HCT116 (cell line): Measurements from ENCODE around the gene AARS2. TPM values are rescaled to one million over a fixed set of nuclear protein-coding genes. Genes with fewer than 3 reads are reported as not detected.

Source experiments
- ATAC-seq: fragments of 200-7000 bp; cut with Tn5 transposase; 2 replicates; pipeline ENCODE4 v1.9.1; 2020; ENCODE audit warnings: mild to moderate bottlenecking, moderate library complexity
- BruUV-seq: library from RNA; stranded (reverse); fragments of 400-500 nt; replicated peaks from 2 replicates; lab custom pipeline; 2021; lab: Mats Ljungman, UMichigan
- CTCF ChIA-PET: fragments of 300-600 bp; sonication (Branson Sonifier 250); formaldehyde crosslinking; loops from one replicate; lab custom pipeline; 2021; ENCODE audit warnings: antibody characterized with exemption; lab: Charles Lee
- POLR2A ChIA-PET: fragments of 300-600, 350-600 bp; sonication (Branson Sonifier 250); formaldehyde crosslinking; loops from one replicate; lab custom pipeline; 2021; ENCODE audit warnings: antibody characterized with exemption; lab: Charles Lee
- RAD21 ChIA-PET, 2 experiments: fragments of 300-600 bp; sonication (Branson Sonifier 250); formaldehyde crosslinking; loops; one replicate each; lab custom pipeline; 2023; ENCODE audit warnings: low total read pairs in 2 of 2; ENCODE audit not compliant: uncharacterized antibody in 2 of 2, unreplicated experiment in 2 of 2, low non-redundant PET in 1 of 2; lab: Charles Lee
- DNase-seq: peaks from one replicate; pipeline ENCODE4 v3.0.0-alpha.2; 2010; ENCODE audit warnings: low read depth, low spot score
- H2AFZ ChIP-seq: fragments of 200-600 bp; shearing (Covaris generic), sonication (generic); 2 replicates; pipeline ENCODE4 v1.6.1; 2017; ENCODE audit warnings: low read depth, mixed run types, mixed read lengths, antibody characterized with exemption, low read length; ENCODE audit not compliant: poor library complexity, severe bottlenecking
- H3K27ac ChIP-seq: 2 replicates; pipeline ENCODE4 v1.5.1; 2012; ENCODE audit warnings: low read depth, low read length
- H3K27me3 ChIP-seq: fragments of 200-600 bp; sonication (generic); 2 replicates; pipeline ENCODE4 v1.6.1; 2016; ENCODE audit warnings: mixed run types, low read length, mixed read lengths; ENCODE audit not compliant: insufficient read depth
- H3K36me3 ChIP-seq, 2 experiments: fragments of 200-500 bp in 1 of 2; fragments of 200-600 bp in 1 of 2; sonication (Bioruptor generic) in 1 of 2; sonication (generic) in 1 of 2; 2 replicates each; pipeline versions ENCODE4 v1.5.1 to v1.6.1; 2014 to 2016; ENCODE audit warnings: low read length in 2 of 2, inconsistent platforms in 1 of 2, mixed read lengths in 1 of 2, mixed run types in 1 of 2; ENCODE audit not compliant: insufficient read depth in 2 of 2, control insufficient read depth in 1 of 2
- H3K4me1 ChIP-seq, 2 experiments: fragments of 200-600 bp in 1 of 2; sonication (generic) in 1 of 2; 2 replicates each; pipeline versions ENCODE4 v1.5.1 to v1.6.1; 2012 to 2017; ENCODE audit warnings: low read length in 2 of 2, inconsistent platforms in 1 of 2, mild to moderate bottlenecking in 1 of 2, mixed read lengths in 1 of 2, mixed run types in 1 of 2, moderate library complexity in 1 of 2; ENCODE audit not compliant: insufficient read depth in 2 of 2, control insufficient read depth in 1 of 2
- H3K4me2 ChIP-seq: fragments of 200-600 bp; sonication (generic); 2 replicates; pipeline ENCODE4 v1.6.1; 2017; ENCODE audit warnings: mixed run types, low read length, mixed read lengths
- H3K4me3 ChIP-seq, 2 experiments: fragments of 200-600 bp in 1 of 2; sonication (generic) in 1 of 2; replicated peaks in 1 of 2; 2 replicates each; pipeline ENCODE4 v1.5.1; 2011 to 2016; ENCODE audit warnings: low read length in 2 of 2, control low read depth in 1 of 2, low read depth in 1 of 2, mild to moderate bottlenecking in 1 of 2, mixed read lengths in 1 of 2, mixed run types in 1 of 2
- H3K79me2 ChIP-seq: fragments of 200-600 bp; sonication (generic); 2 replicates; pipeline ENCODE4 v1.6.1; 2017; ENCODE audit warnings: mild to moderate bottlenecking, mixed run types, low read length, moderate library complexity, mixed read lengths; ENCODE audit not compliant: insufficient read depth
- H3K9ac ChIP-seq: fragments of 200-600 bp; sonication (generic); 2 replicates; pipeline ENCODE4 v1.6.1; 2016; ENCODE audit warnings: low read length, mixed read lengths
- H3K9me2 ChIP-seq: fragments of 200-600 bp; sonication (generic), shearing (Covaris generic); 2 replicates; pipeline ENCODE4 v1.6.1; 2017; ENCODE audit warnings: mixed run types, mild to moderate bottlenecking, moderate library complexity; ENCODE audit not compliant: insufficient read depth
- H3K9me3 ChIP-seq, 2 experiments: fragments of 200-500 bp in 1 of 2; fragments of 200-600 bp in 1 of 2; sonication (Bioruptor generic) in 1 of 2; sonication (generic) in 1 of 2; 2 replicates each; pipeline ENCODE4 v1.6.1; 2014 to 2017; ENCODE audit warnings: low read length in 2 of 2, mixed read lengths in 2 of 2, inconsistent platforms in 1 of 2, low read depth in 1 of 2, mild to moderate bottlenecking in 1 of 2, mixed run types in 1 of 2, moderate library complexity in 1 of 2; ENCODE audit not compliant: control insufficient read depth in 1 of 2, insufficient read depth in 1 of 2
- H4K20me1 ChIP-seq: fragments of 200-600 bp; sonication (generic), shearing (Covaris generic); 2 replicates; pipeline ENCODE4 v1.6.1; 2017; ENCODE audit warnings: mixed run types, mild to moderate bottlenecking, moderate library complexity; ENCODE audit not compliant: insufficient read depth
- ATF3 ChIP-seq: IDR thresholded peaks from 2 replicates; pipeline ENCODE4 v1.6.1; 2012
- CBX3 ChIP-seq: IDR thresholded peaks from 2 replicates; pipeline ENCODE4 v1.6.1; 2012; ENCODE audit warnings: low read depth
- CEBPB ChIP-seq: IDR thresholded peaks from 2 replicates; pipeline ENCODE4 v1.6.1; 2012; ENCODE audit warnings: low read depth
- CTCF ChIP-seq, 3 experiments: fragments of 200-600 bp in 1 of 3; sonication (generic) in 1 of 3; IDR thresholded peaks in 2 of 3; conservative IDR thresholded peaks in 1 of 3; 2 replicates each; pipeline ENCODE4 v1.5.1; 2012 to 2017; ENCODE audit warnings: low read depth in 2 of 3, low read length in 2 of 3, antibody characterized with exemption in 1 of 3, borderline replicate concordance in 1 of 3, control low read depth in 1 of 3, mild to moderate bottlenecking in 1 of 3, mixed read lengths in 1 of 3, mixed run types in 1 of 3, moderate library complexity in 1 of 3; ENCODE audit not compliant: insufficient read depth in 1 of 3
- EGR1 ChIP-seq: IDR thresholded peaks from 2 replicates; pipeline ENCODE4 v1.6.1; 2012; ENCODE audit warnings: low read depth
- FOSL1 ChIP-seq: IDR thresholded peaks from 2 replicates; pipeline ENCODE4 v1.6.1; 2012; ENCODE audit warnings: low read depth
- MAX ChIP-seq: IDR thresholded peaks from 2 replicates; pipeline ENCODE4 v1.6.1; 2012
- RAD21 ChIP-seq: IDR thresholded peaks from 2 replicates; pipeline ENCODE4 v1.6.1; 2012; ENCODE audit warnings: low read depth, mild to moderate bottlenecking
- SIN3A ChIP-seq: IDR thresholded peaks from 2 replicates; pipeline ENCODE4 v1.6.1; 2012; ENCODE audit warnings: low read depth
- SP1 ChIP-seq: IDR thresholded peaks from 2 replicates; pipeline ENCODE4 v1.6.1; 2012; ENCODE audit warnings: low read depth
- YY1 ChIP-seq: IDR thresholded peaks from 2 replicates; pipeline ENCODE4 v1.6.1; 2011; ENCODE audit warnings: low read length, low read depth, moderate library complexity, mild to moderate bottlenecking; ENCODE audit not compliant: insufficient replicate concordance; ENCODE audit errors: extremely low read depth
- ZFX ChIP-seq: fragments of 450-650 bp; IDR thresholded peaks from 2 replicates; pipeline ENCODE4 v1.6.1; 2017
- ZNF274 ChIP-seq: fragments of 200-500 bp; sonication (Bioruptor generic); IDR thresholded peaks from 2 replicates; pipeline ENCODE4 v1.6.1; 2014; ENCODE audit warnings: mild to moderate bottlenecking, low read depth, low read length, inconsistent platforms
- intact Hi-C: fragments of 100-400 bp; cut with micrococcal nuclease; formaldehyde crosslinking; loops from 2 replicates; pipeline ENCODE4 v1.10.0; 2022
- total RNA-seq: library from RNA; stranded (reverse); gene quantifications from one replicate; pipeline ENCODE4 v1.2.1, GENCODE V29; 2021; ENCODE audit not compliant: unreplicated experiment
- TF ChIP-seq, protein P1 (sequence below): IDR thresholded peaks from 2 replicates; pipeline ENCODE4 v1.6.1; 2012; ENCODE audit warnings: low read depth

The AARS2 gene
- total RNA-seq, 1 experiment from 2014 or later, result 14.9 TPM

DNA sequence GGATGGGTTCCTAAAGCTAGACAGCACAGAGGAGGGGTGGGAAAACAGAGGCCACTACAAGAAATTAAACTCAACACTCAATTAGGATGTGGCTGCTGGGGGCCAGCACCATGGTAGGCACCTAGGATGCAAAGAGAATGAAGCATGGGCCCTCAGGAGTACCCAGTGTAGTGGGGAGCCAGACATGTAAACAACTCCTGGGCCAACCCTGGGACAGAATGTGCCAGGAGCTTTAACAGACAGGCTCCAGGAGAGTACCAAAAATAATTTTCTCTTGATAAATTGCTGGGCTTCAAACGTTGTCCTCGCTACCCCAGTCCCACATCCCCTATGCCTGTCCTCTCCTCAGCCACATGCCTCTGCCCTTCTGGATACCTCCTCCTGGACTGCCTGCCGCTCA, 41.2 kb downstream of the AARS2 start:
- no peaks in the 10 kb centered on the region for H3K9me3 ChIP-seq
- H4K20me1 ChIP-seq, result no peaks in the 10 kb centered on the region
- H3K79me2 ChIP-seq, result no peaks in the 10 kb centered on the region
- no peak overlapping the region for H3K27ac ChIP-seq
- no peaks in the 10 kb centered on the region for H3K36me3 ChIP-seq
- no peaks in the 10 kb centered on the region for H3K9me2 ChIP-seq
- no peak for ATAC-seq
- no peak overlapping the region for H3K4me3 ChIP-seq
- no peak for DNase-seq
- H3K9ac ChIP-seq, result no peak overlapping the region
- no peaks in the 10 kb centered on the region for H3K27me3 ChIP-seq
- H3K4me1 ChIP-seq, result peaks cover 0 to 3% of the 10 kb centered on the region in 2 experiments; a peak in 1 of 4 replicates
- RAD21 ChIA-PET, result no interaction called here
- CTCF ChIA-PET, result no interaction called here
- intact Hi-C loops, result no loop called here
- TF ChIP-seq CBX3 (no peak), SIN3A (no peak), ZFX (no peak), ZNF274 (no peak), FOSL1 (no peak), ATF3 (no peak), SP1 (no peak), EGR1 (no peak), CEBPB (no peak), CTCF (IDR thresholded peaks at IDR 0.05 in 2 of 3, conservative IDR thresholded peaks at IDR 0.05 in 1 of 3; ENCODE audit: borderline replicate concordance in 1 of 3, insufficient read depth in 1 of 3, low read depth in 2 of 3, low read length in 2 of 3) (no peak), RAD21 (no peak), YY1 (no peak), MAX (no peak)
- TF ChIP-seq, protein P1, sequence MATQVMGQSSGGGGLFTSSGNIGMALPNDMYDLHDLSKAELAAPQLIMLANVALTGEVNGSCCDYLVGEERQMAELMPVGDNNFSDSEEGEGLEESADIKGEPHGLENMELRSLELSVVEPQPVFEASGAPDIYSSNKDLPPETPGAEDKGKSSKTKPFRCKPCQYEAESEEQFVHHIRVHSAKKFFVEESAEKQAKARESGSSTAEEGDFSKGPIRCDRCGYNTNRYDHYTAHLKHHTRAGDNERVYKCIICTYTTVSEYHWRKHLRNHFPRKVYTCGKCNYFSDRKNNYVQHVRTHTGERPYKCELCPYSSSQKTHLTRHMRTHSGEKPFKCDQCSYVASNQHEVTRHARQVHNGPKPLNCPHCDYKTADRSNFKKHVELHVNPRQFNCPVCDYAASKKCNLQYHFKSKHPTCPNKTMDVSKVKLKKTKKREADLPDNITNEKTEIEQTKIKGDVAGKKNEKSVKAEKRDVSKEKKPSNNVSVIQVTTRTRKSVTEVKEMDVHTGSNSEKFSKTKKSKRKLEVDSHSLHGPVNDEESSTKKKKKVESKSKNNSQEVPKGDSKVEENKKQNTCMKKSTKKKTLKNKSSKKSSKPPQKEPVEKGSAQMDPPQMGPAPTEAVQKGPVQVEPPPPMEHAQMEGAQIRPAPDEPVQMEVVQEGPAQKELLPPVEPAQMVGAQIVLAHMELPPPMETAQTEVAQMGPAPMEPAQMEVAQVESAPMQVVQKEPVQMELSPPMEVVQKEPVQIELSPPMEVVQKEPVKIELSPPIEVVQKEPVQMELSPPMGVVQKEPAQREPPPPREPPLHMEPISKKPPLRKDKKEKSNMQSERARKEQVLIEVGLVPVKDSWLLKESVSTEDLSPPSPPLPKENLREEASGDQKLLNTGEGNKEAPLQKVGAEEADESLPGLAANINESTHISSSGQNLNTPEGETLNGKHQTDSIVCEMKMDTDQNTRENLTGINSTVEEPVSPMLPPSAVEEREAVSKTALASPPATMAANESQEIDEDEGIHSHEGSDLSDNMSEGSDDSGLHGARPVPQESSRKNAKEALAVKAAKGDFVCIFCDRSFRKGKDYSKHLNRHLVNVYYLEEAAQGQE, result no peak
- no peak overlapping the region for H2AFZ ChIP-seq
- no TSS peak for BruUV-seq
- POLR2A ChIA-PET, result no interaction called here
- H3K4me2 ChIP-seq, result no peak overlapping the region
